H1 (cell line): Measurements from ENCODE around the gene FLT4. TPM values are rescaled to one million over a fixed set of nuclear protein-coding genes. Genes with fewer than 3 reads are reported as not detected.

Experiments used
- CEBPB ChIP-seq: IDR thresholded peaks from 2 replicates; pipeline ENCODE4 v1.6.1; 2012; ENCODE audit warnings: low read depth, low read length
- EGR1 ChIP-seq: IDR thresholded peaks from 2 replicates; pipeline ENCODE4 v1.6.1; 2011; ENCODE audit warnings: low read depth, low read length, borderline replicate concordance
- JUN ChIP-seq: IDR thresholded peaks from 2 replicates; pipeline ENCODE4 v1.6.1; 2011; ENCODE audit warnings: low read depth, mild to moderate bottlenecking, improper control_type of control experiment, low read length
- KDM4A ChIP-seq: IDR thresholded peaks from one replicate; pipeline ENCODE4 v1.7.1; 2012; ENCODE audit warnings: low read depth, mild to moderate bottlenecking, moderate library complexity, low read length, inconsistent platforms; ENCODE audit not compliant: severe bottlenecking
- SIN3A ChIP-seq, 2 experiments: IDR thresholded peaks in 1 of 2; conservative IDR thresholded peaks in 1 of 2; 2 replicates each; pipeline ENCODE4 v1.6.1; 2011 to 2012; ENCODE audit warnings: low read length in 2 of 2, improper control_type of control experiment in 1 of 2, low read depth in 1 of 2, mild to moderate bottlenecking in 1 of 2
- polyA plus RNA-seq, 7 experiments: library from polyadenylated mRNA; depleted of rRNA in 3 of 7; stranded (reverse) in 5 of 7; unstranded in 2 of 7; fragments of >200 nt in 5 of 7; fragments of 200-250 nt in 2 of 7; gene quantifications; 1 replicate in 5 of 7; 2 replicates in 1 of 7; 4 replicates in 1 of 7; pipeline versions ENCODE4 v1.2.1 to v1.2.3, GENCODE V29; 2011 to 2013; ENCODE audit warnings: missing spikeins in 2 of 7, mixed read lengths in 2 of 7
- total RNA-seq: library from RNA; stranded (reverse); fragmentation: NEBNext Ultra II Directional; extraction: Animal tissue kit (Norgen Biotek cat#: 25700); gene quantifications from 2 replicates; pipeline ENCODE4 v1.2.1, GENCODE V29; 2021
- TF ChIP-seq, protein P1 (sequence below), 3 experiments: IDR thresholded peaks; 1 replicate in 2 of 3; 2 replicates in 1 of 3; pipeline versions ENCODE4 v1.5.1 to v1.6.1; 2011; ENCODE audit warnings: low read length in 3 of 3, mild to moderate bottlenecking in 3 of 3, inconsistent platforms in 2 of 3, low read depth in 1 of 3, moderate library complexity in 1 of 3; ENCODE audit not compliant: insufficient read depth in 1 of 3; ENCODE audit errors: control extremely low read depth in 1 of 3
- TF ChIP-seq, protein P2 (sequence below): IDR thresholded peaks from 2 replicates; pipeline ENCODE4 v1.6.1; 2012; ENCODE audit warnings: low read length, inconsistent platforms

The FLT4 gene
- total and polyA plus RNA-seq, 2 of the 8 experiments (the other 6 are each of a cell fraction or from before 2014, with no cell fraction given), result 6.5 to 7.7 TPM

DNA sequence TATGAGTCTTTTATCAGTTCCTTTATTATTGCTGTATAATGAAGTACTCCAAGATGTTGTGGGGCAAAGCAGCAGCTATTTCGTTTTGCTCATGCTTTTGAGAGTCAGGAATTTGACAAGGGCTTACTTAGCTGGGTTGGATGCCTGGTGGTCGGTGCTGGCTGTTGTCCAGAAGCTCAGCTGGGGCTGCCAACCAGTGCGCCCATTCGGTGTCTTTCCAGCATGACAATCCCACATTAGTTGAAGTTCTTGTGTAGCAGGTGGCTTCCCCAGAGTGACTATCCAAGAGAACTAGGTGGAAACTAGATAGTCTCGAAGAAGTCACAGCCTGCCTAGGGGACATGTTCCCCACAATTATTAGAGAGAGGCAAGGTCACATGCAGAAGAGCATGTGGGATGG, 3.4 kb upstream of the FLT4 start (continued):
- TF ChIP-seq, protein P1, sequence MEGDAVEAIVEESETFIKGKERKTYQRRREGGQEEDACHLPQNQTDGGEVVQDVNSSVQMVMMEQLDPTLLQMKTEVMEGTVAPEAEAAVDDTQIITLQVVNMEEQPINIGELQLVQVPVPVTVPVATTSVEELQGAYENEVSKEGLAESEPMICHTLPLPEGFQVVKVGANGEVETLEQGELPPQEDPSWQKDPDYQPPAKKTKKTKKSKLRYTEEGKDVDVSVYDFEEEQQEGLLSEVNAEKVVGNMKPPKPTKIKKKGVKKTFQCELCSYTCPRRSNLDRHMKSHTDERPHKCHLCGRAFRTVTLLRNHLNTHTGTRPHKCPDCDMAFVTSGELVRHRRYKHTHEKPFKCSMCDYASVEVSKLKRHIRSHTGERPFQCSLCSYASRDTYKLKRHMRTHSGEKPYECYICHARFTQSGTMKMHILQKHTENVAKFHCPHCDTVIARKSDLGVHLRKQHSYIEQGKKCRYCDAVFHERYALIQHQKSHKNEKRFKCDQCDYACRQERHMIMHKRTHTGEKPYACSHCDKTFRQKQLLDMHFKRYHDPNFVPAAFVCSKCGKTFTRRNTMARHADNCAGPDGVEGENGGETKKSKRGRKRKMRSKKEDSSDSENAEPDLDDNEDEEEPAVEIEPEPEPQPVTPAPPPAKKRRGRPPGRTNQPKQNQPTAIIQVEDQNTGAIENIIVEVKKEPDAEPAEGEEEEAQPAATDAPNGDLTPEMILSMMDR (IDR thresholded peaks at IDR 0.05; ENCODE audit: control extremely low read depth in 1 of 3, insufficient read depth in 1 of 3, low read depth in 1 of 3, low read length in 3 of 3), result no peak
- TF ChIP-seq EGR1 (no peak), JUN (no peak), SIN3A (conservative IDR thresholded peaks at IDR 0.05 in 1 of 2, IDR thresholded peaks at IDR 0.05 in 1 of 2; ENCODE audit: low read depth in 1 of 2, low read length in 2 of 2) (no peak), CEBPB (no peak), KDM4A (no peak)
- TF ChIP-seq, protein P2, sequence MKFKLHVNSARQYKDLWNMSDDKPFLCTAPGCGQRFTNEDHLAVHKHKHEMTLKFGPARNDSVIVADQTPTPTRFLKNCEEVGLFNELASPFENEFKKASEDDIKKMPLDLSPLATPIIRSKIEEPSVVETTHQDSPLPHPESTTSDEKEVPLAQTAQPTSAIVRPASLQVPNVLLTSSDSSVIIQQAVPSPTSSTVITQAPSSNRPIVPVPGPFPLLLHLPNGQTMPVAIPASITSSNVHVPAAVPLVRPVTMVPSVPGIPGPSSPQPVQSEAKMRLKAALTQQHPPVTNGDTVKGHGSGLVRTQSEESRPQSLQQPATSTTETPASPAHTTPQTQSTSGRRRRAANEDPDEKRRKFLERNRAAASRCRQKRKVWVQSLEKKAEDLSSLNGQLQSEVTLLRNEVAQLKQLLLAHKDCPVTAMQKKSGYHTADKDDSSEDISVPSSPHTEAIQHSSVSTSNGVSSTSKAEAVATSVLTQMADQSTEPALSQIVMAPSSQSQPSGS, result no peak
